Mucosa of rectum (tissue), 2 donors: ENCODE data around the gene TARDBP.
A peak's percentile ranks its signal among the peaks of the same experiment; 100 is the strongest.
"Not testable (repeated sequence)": the region's sequence is repeated elsewhere in the genome, so short reads cannot be mapped to it uniquely, and the experiment has no call there.

ENCODE experiments used
- H3K27ac ChIP-seq, 2 donors: one replicate each; pipeline ENCODE4 v1.7.0; 2013; ENCODE audit warnings: inconsistent platforms in 2 of 2, low read depth in 2 of 2, low read length in 2 of 2
- H3K27me3 ChIP-seq, 2 donors: one replicate each; pipeline ENCODE4 v1.7.0; 2013; ENCODE audit warnings: low read length in 2 of 2; ENCODE audit not compliant: control insufficient read depth in 2 of 2, insufficient read depth in 2 of 2
- H3K36me3 ChIP-seq, 2 donors: one replicate each; pipeline ENCODE4 v1.7.0; 2013; ENCODE audit warnings: low read length in 2 of 2; ENCODE audit not compliant: control insufficient read depth in 2 of 2, insufficient read depth in 2 of 2
- H3K4me1 ChIP-seq, 2 donors: one replicate each; pipeline ENCODE4 v1.7.0; 2013; ENCODE audit warnings: low read length in 2 of 2, mild to moderate bottlenecking in 1 of 2; ENCODE audit not compliant: control insufficient read depth in 2 of 2, insufficient read depth in 2 of 2
- H3K4me3 ChIP-seq, 2 donors: one replicate each; pipeline ENCODE4 v1.7.0; 2013; ENCODE audit warnings: low read length in 2 of 2
- H3K9ac ChIP-seq, 2 donors: one replicate each; pipeline ENCODE4 v1.7.0; 2013; ENCODE audit warnings: low read length in 2 of 2, low read depth in 1 of 2, mild to moderate bottlenecking in 1 of 2
- H3K9me3 ChIP-seq, 2 donors: one replicate each; pipeline ENCODE4 v1.7.0; 2013; ENCODE audit warnings: low read length in 2 of 2; ENCODE audit not compliant: control insufficient read depth in 2 of 2
- donor health status: healthy.
- donor health status: Normal muscosa, but diverticular disease.

The TARDBP gene

GRCh38 chr1:11059155-11059967 lies 46.9 kb downstream of the TARDBP start:
- peak overlapping the region in 1 of 2 donors; percentile 23 for H3K27ac ChIP-seq
- H3K36me3 ChIP-seq = peaks cover 3 to 9% of the 10 kb centered on the region in 2 donors
- H3K4me1 ChIP-seq = peaks cover 8 to 14% of the 10 kb centered on the region in 2 donors
- no peaks in the 10 kb centered on the region for H3K27me3 ChIP-seq
- H3K9ac ChIP-seq = peak overlapping the region; percentile 58 to 69
- H3K9me3 ChIP-seq = no peaks in the 10 kb centered on the region
- peak overlapping the region; percentile 72 to 77 for H3K4me3 ChIP-seq

GRCh38 chr1:11059968-11060830 lies 47.7 kb downstream of the TARDBP start, which contains the start of gene SRM:
SRM (minus strand) TSS chr1:11060018; CDS start chr1:11059943, 75 bp downstream.
- Histone ChIP-seq H3K4me3 (peak within 1 kb of the TSS; percentile 72 to 86), H3K9me3 (no peaks in the 10 kb centered on the region), H3K27me3 (no peaks in the 10 kb centered on the region), H3K4me1 (peaks cover 8 to 14% of the 10 kb centered on the region in 2 donors), H3K36me3 (peaks cover 7 to 13% of the 10 kb centered on the region in 2 donors), H3K27ac (peak within 1 kb of the TSS; percentile 42 to 68), H3K9ac (peak within 1 kb of the TSS; percentile 69 to 80)

- Histone ChIP-seq H3K9me3 (no peaks in the 10 kb centered on the region), H3K27ac (no peak overlapping the region), H3K27me3 (no peaks in the 10 kb centered on the region), H3K4me3 (no peak overlapping the region), H3K36me3 (peaks cover 19 to 21% of the 10 kb centered on the region in 2 donors), H3K4me1 (peaks cover 8 to 14% of the 10 kb centered on the region in 2 donors), H3K9ac (no peak overlapping the region)
Measured at GRCh38 chr1:11061652-11062365, 49.4 kb downstream of the TARDBP start.

GRCh38 chr1:11062965-11063401 lies 50.5 kb downstream of the TARDBP start:
- no peak overlapping the region for H3K9ac ChIP-seq
- no peak overlapping the region for H3K27ac ChIP-seq
- H3K4me1 ChIP-seq = peaks cover 8 to 14% of the 10 kb centered on the region in 2 donors
- no peaks in the 10 kb centered on the region for H3K9me3 ChIP-seq
- peaks cover 22 to 29% of the 10 kb centered on the region in 2 donors for H3K36me3 ChIP-seq
- H3K27me3 ChIP-seq = no peaks in the 10 kb centered on the region
- no peak overlapping the region for H3K4me3 ChIP-seq

- not testable (repeated sequence) for H3K9ac ChIP-seq, H3K27ac ChIP-seq, H3K9me3 ChIP-seq, H3K4me3 ChIP-seq, H3K27me3 ChIP-seq, H3K4me1 ChIP-seq
- H3K36me3 ChIP-seq = peaks cover 33 to 39% of the 10 kb centered on the region in 2 donors
Measured at GRCh38 chr1:11063937-11064537, 51.6 kb downstream of the TARDBP start.

GRCh38 chr1:11064942-11065341 lies 52.5 kb downstream of the TARDBP start:
- Histone ChIP-seq H3K36me3 (peaks cover 40 to 48% of the 10 kb centered on the region in 2 donors), H3K4me3 (no peak overlapping the region), H3K27me3 (no peaks in the 10 kb centered on the region), H3K9ac (no peak overlapping the region), H3K9me3 (no peaks in the 10 kb centered on the region), H3K4me1 (peaks cover 0 to 5% of the 10 kb centered on the region in 2 donors), H3K27ac (no peak overlapping the region)

GRCh38 chr1:11065796-11066195 lies 53.3 kb downstream of the TARDBP start:
- Histone ChIP-seq H3K4me3 (no peak overlapping the region), H3K9me3 (no peaks in the 10 kb centered on the region), H3K27me3 (no peaks in the 10 kb centered on the region), H3K9ac (no peak overlapping the region), H3K36me3 (peaks cover 41 to 53% of the 10 kb centered on the region in 2 donors), H3K27ac (no peak overlapping the region), H3K4me1 (peaks cover 0 to 2% of the 10 kb centered on the region in 2 donors)

- H3K27me3 ChIP-seq = no peaks in the 10 kb centered on the region
- no peak overlapping the region for H3K4me3 ChIP-seq
- no peaks in the 10 kb centered on the region for H3K9me3 ChIP-seq
- H3K27ac ChIP-seq = no peak overlapping the region
- peaks cover 60 to 73% of the 10 kb centered on the region in 2 donors for H3K36me3 ChIP-seq
- H3K4me1 ChIP-seq = no peaks in the 10 kb centered on the region
- H3K9ac ChIP-seq = no peak overlapping the region
Measured at GRCh38 chr1:11067716-11068599, 55.5 kb downstream of the TARDBP start.
